HepG2 (cell line): ENCODE results near the gene COL18A1. TPM values are rescaled to one million over a fixed set of nuclear protein-coding genes. Genes with fewer than 3 reads are reported as not detected.

Experiments used
- ERF ChIP-seq: IDR thresholded peaks from 2 replicates; pipeline ENCODE4 v1.6.1; 2018; ENCODE audit warnings: missing biosample characterization, missing genetic modification reagents
- FOXC1 ChIP-seq: sonication (generic); formaldehyde crosslinking; IDR thresholded peaks from 2 replicates; pipeline ENCODE4 v1.8.0; 2022; ENCODE audit warnings: mild to moderate bottlenecking, missing genetic modification reagents, borderline replicate concordance
- GABPB1 ChIP-seq: IDR thresholded peaks from 2 replicates; pipeline ENCODE4 v1.6.1; 2016; ENCODE audit warnings: mild to moderate bottlenecking, missing genetic modification reagents, moderate library complexity, missing compliant biosample characterization
- HMGA1 ChIP-seq: sonication (generic); formaldehyde crosslinking; conservative IDR thresholded peaks from 2 replicates; pipeline ENCODE4 v1.4.0; 2020; ENCODE audit warnings: missing genetic modification reagents
- KDM2A ChIP-seq: sonication (generic); formaldehyde crosslinking; IDR thresholded peaks from 2 replicates; pipeline ENCODE4 v1.4.0; 2020; ENCODE audit warnings: low read depth, missing genetic modification reagents, borderline replicate concordance
- NRL ChIP-seq: sonication (generic); formaldehyde crosslinking; IDR thresholded peaks from 2 replicates; pipeline ENCODE4 v1.5.0; 2020; ENCODE audit warnings: missing genetic modification reagents, mild to moderate bottlenecking, moderate library complexity, borderline replicate concordance
- REPIN1 ChIP-seq: sonication (generic); formaldehyde crosslinking; IDR thresholded peaks from 2 replicates; pipeline ENCODE4 v1.8.0; 2022; ENCODE audit warnings: missing genetic modification reagents, low read depth, mild to moderate bottlenecking, borderline replicate concordance
- RXRA ChIP-seq: sonication (generic); formaldehyde crosslinking; IDR thresholded peaks from 2 replicates; pipeline ENCODE4 v1.5.1; 2020; ENCODE audit warnings: missing genetic modification reagents
- SALL1 ChIP-seq: sonication (generic); formaldehyde crosslinking; IDR thresholded peaks from 2 replicates; pipeline ENCODE4 v1.8.0; 2022; ENCODE audit warnings: mild to moderate bottlenecking, missing genetic modification reagents
- SMAD1 ChIP-seq: sonication (generic); formaldehyde crosslinking; IDR thresholded peaks from 2 replicates; pipeline ENCODE4 v1.4.0; 2020; ENCODE audit warnings: missing genetic modification reagents, low read depth, mild to moderate bottlenecking, borderline replicate concordance
- THAP9 ChIP-seq: sonication (generic); formaldehyde crosslinking; IDR thresholded peaks from 2 replicates; pipeline ENCODE4; 2020; ENCODE audit warnings: missing genetic modification reagents, mild to moderate bottlenecking, borderline replicate concordance
- U2AF2 ChIP-seq: fragments of 200-400 bp; formaldehyde crosslinking; IDR thresholded peaks from 2 replicates; pipeline ENCODE4 v1.6.1; 2017; ENCODE audit warnings: low read depth, mild to moderate bottlenecking, low read length
- ZC3H4 ChIP-seq: sonication (generic); formaldehyde crosslinking; IDR thresholded peaks from 2 replicates; pipeline ENCODE4 v1.4.0; 2020; ENCODE audit warnings: missing genetic modification reagents, borderline replicate concordance
- ZNF34 ChIP-seq: sonication (generic); formaldehyde crosslinking; IDR thresholded peaks from 2 replicates; pipeline ENCODE4 v1.4.0; 2020; ENCODE audit warnings: mild to moderate bottlenecking, missing genetic modification reagents, borderline replicate concordance
- ZNF569 ChIP-seq: sonication (generic); formaldehyde crosslinking; IDR thresholded peaks from 2 replicates; pipeline ENCODE4 v1.5.0; 2020; ENCODE audit warnings: mild to moderate bottlenecking, missing genetic modification reagents, moderate library complexity, borderline replicate concordance
- polyA plus RNA-seq, 8 experiments: library from polyadenylated mRNA; depleted of rRNA in 3 of 8; stranded (reverse) in 7 of 8; unstranded in 1 of 8; fragments of >200 nt; fragmentation: Illumina TruSeq in 4 of 8; extraction: Trizol in 4 of 8; gene quantifications; 2 replicates each; pipeline versions ENCODE4 v1.2.1 to v1.2.3, GENCODE V29; 2011 to 2016; ENCODE audit warnings: low read depth in 4 of 8, missing spikeins in 1 of 8, mixed read lengths in 1 of 8; ENCODE audit not compliant: insufficient read depth in 1 of 8
- total RNA-seq, 5 experiments: library from RNA; depleted of rRNA; stranded (reverse); fragments of >200 nt; fragmentation: Illumina TruSeq; extraction: Trizol; gene quantifications; 2 replicates each; pipeline ENCODE4 v1.2.3, GENCODE V29; 2016; ENCODE audit warnings: low read depth in 1 of 5
- TF ChIP-seq, protein P1 (sequence below): sonication (generic); formaldehyde crosslinking; IDR thresholded peaks from 2 replicates; pipeline ENCODE4 v1.4.0; 2020; ENCODE audit warnings: missing genetic modification reagents
- TF ChIP-seq, protein P2 (sequence below): sonication (generic); formaldehyde crosslinking; IDR thresholded peaks from 2 replicates; pipeline ENCODE4 v1.5.1; 2020; ENCODE audit warnings: missing genetic modification reagents, mild to moderate bottlenecking, borderline replicate concordance
- TF ChIP-seq, protein P3 (sequence below): IDR thresholded peaks from 2 replicates; pipeline ENCODE4 v1.6.1; 2016; ENCODE audit warnings: missing compliant biosample characterization, missing genetic modification reagents, borderline replicate concordance

The COL18A1 gene
- total and polyA plus RNA-seq, 2 of the 13 experiments (the other 11 are each of a cell fraction or from before 2014, with no cell fraction given) = 79.0 to 102 TPM

- TF ChIP-seq, protein P1, sequence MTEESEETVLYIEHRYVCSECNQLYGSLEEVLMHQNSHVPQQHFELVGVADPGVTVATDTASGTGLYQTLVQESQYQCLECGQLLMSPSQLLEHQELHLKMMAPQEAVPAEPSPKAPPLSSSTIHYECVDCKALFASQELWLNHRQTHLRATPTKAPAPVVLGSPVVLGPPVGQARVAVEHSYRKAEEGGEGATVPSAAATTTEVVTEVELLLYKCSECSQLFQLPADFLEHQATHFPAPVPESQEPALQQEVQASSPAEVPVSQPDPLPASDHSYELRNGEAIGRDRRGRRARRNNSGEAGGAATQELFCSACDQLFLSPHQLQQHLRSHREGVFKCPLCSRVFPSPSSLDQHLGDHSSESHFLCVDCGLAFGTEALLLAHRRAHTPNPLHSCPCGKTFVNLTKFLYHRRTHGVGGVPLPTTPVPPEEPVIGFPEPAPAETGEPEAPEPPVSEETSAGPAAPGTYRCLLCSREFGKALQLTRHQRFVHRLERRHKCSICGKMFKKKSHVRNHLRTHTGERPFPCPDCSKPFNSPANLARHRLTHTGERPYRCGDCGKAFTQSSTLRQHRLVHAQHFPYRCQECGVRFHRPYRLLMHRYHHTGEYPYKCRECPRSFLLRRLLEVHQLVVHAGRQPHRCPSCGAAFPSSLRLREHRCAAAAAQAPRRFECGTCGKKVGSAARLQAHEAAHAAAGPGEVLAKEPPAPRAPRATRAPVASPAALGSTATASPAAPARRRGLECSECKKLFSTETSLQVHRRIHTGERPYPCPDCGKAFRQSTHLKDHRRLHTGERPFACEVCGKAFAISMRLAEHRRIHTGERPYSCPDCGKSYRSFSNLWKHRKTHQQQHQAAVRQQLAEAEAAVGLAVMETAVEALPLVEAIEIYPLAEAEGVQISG (CRISPR knock-in tag) = 0 out of 2 replicates have a peak, but pooled peaks have one; percentile 18
- TF ChIP-seq KDM2A (CRISPR knock-in tag) (peak; percentile 67; the same call in 1 of the 2 replicates), FOXC1 (CRISPR knock-in tag) (peak; percentile 84), NRL (CRISPR knock-in tag) (peak; percentile 65; the same call in 1 of the 2 replicates), GABPB1 (peak; percentile 51; the same call in 1 of the 2 replicates), SALL1 (CRISPR knock-in tag) (peak; percentile 77), HMGA1 (CRISPR knock-in tag) (no peak), ERF (CRISPR knock-in tag) (0 out of 2 replicates have a peak, but pooled peaks have one; percentile 42), REPIN1 (CRISPR knock-in tag) (peak; percentile 63; the same call in 1 of the 2 replicates), ZC3H4 (CRISPR knock-in tag) (no peak), ZNF569 (CRISPR knock-in tag) (no peak), THAP9 (CRISPR knock-in tag) (0 out of 2 replicates have a peak, but pooled peaks have one; percentile 22), RXRA (CRISPR knock-in tag) (0 out of 2 replicates have a peak, but pooled peaks have one; percentile 29), SMAD1 (CRISPR knock-in tag) (peak; percentile 63; the same call in 1 of the 2 replicates), ZNF34 (no peak), U2AF2 (no peak)
- TF ChIP-seq, protein P2, sequence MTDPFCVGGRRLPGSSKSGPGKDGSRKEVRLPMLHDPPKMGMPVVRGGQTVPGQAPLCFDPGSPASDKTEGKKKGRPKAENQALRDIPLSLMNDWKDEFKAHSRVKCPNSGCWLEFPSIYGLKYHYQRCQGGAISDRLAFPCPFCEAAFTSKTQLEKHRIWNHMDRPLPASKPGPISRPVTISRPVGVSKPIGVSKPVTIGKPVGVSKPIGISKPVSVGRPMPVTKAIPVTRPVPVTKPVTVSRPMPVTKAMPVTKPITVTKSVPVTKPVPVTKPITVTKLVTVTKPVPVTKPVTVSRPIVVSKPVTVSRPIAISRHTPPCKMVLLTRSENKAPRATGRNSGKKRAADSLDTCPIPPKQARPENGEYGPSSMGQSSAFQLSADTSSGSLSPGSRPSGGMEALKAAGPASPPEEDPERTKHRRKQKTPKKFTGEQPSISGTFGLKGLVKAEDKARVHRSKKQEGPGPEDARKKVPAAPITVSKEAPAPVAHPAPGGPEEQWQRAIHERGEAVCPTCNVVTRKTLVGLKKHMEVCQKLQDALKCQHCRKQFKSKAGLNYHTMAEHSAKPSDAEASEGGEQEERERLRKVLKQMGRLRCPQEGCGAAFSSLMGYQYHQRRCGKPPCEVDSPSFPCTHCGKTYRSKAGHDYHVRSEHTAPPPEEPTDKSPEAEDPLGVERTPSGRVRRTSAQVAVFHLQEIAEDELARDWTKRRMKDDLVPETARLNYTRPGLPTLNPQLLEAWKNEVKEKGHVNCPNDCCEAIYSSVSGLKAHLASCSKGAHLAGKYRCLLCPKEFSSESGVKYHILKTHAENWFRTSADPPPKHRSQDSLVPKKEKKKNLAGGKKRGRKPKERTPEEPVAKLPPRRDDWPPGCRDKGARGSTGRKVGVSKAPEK = peak; percentile 89; the same call in 1 of the 2 replicates
- TF ChIP-seq, protein P3, sequence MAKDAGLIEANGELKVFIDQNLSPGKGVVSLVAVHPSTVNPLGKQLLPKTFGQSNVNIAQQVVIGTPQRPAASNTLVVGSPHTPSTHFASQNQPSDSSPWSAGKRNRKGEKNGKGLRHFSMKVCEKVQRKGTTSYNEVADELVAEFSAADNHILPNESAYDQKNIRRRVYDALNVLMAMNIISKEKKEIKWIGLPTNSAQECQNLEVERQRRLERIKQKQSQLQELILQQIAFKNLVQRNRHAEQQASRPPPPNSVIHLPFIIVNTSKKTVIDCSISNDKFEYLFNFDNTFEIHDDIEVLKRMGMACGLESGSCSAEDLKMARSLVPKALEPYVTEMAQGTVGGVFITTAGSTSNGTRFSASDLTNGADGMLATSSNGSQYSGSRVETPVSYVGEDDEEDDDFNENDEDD (CRISPR knock-in tag) = peak; percentile 35; the same call in 1 of the 2 replicates
These were observed 149.7 kb downstream of the COL18A1 start (continued) for GRCh38 chr21:45554477-45555175.
